Activated CD4-positive, alpha-beta T cell treated with anti-CD3 and anti-CD28 coated beads, Interleukin-2, amount 10 ng/mL, durations not matched to agents 24 days and 14 days (primary cell): Measurements from ENCODE around the gene TMEM31. TPM values are rescaled to one million over a fixed set of nuclear protein-coding genes. Genes with fewer than 3 reads are reported as not detected.

Source experiments
- DNase-seq: peaks from one replicate; pipeline ENCODE4 v3.0.0; 2022
- H3K27ac Mint-ChIP-seq: one replicate; pipeline ENCODE4 v1.8.0; 2022; ENCODE audit warnings: mild to moderate bottlenecking, mixed read lengths
- H3K27me3 Mint-ChIP-seq: one replicate; pipeline ENCODE4 v1.8.0; 2022; ENCODE audit warnings: mixed read lengths
- H3K36me3 Mint-ChIP-seq: one replicate; pipeline ENCODE4 v1.8.0; 2022; ENCODE audit warnings: low read depth, mild to moderate bottlenecking, mixed read lengths
- H3K4me1 Mint-ChIP-seq: one replicate; pipeline ENCODE4 v1.8.0; 2021; ENCODE audit warnings: mixed read lengths
- H3K4me3 Mint-ChIP-seq: one replicate; pipeline ENCODE4 v1.8.0; 2022; ENCODE audit warnings: mild to moderate bottlenecking, moderate library complexity, mixed read lengths
- H3K9me3 Mint-ChIP-seq: one replicate; pipeline ENCODE4 v1.8.0; 2021; ENCODE audit warnings: mixed read lengths
- intact Hi-C: fragments of 100-400 bp; cut with micrococcal nuclease; formaldehyde crosslinking; loops from one replicate; pipeline ENCODE4 v1.15.1; 2023
- total RNA-seq: library from RNA; stranded (reverse); gene quantifications from 2 replicates; pipeline ENCODE4 v1.2.3, GENCODE V29; 2022

TMEM31 gene
- total RNA-seq, 1 donor from 2014 or later, result not detected

DNA sequence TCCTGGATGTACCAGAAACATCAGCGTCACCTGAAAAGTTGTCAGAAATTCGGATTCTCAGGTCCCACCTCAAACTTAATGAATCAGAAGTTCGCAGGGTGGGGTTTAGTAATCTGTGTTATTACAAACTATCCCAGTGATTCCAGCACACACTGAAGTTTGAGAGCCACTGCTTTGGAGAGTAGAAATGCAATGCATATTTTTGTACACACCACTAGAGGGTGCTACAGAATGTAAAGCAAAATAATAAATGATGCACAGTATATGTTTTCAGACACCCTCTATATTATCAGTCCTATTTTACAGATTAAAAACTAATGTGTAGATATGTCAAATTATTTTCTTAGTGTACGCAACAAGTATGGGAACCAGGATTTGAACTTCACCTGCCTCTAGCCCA, 21.8 kb upstream of the TMEM31 start:
- Mint-ChIP-seq H3K4me1 (peaks cover 4% of the 10 kb centered on the region), H3K27me3 (no peaks in the 10 kb centered on the region), H3K27ac (no peak overlapping the region), H3K9me3 (no peaks in the 10 kb centered on the region), H3K36me3 (peaks cover 10% of the 10 kb centered on the region), H3K4me3 (no peak overlapping the region)
- intact Hi-C loops, result loop anchor here (1.0 to 5.0 kb wide), 6 partner anchors 62 to 423 kb away; partner anchors contain the start of genes RAB9B, TCEAL1 and ZCCHC18
- peak; percentile 58 for DNase-seq

DNA sequence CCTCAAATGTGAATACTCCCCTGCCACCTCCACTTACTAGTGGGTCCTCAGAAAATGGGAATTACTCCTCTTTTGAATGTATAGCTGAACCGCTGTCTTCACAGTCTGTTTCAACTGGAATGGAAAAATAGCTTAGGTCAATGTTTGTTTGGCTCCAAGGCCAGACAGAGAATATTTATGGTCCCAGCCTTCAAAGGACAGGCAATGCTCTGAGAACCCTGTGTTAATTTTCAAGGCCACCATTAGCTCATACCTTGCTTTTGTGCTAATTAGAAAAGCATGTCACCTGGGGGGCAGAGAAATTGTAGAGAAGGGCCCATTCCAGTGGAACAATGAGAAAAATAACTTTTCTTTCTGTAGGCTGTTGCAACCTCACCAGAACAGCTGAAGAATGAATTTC, 19.6 kb upstream of the TMEM31 start:
- DNase-seq, result no peak
- no peaks in the 10 kb centered on the region for H3K4me1 Mint-ChIP-seq
- no peaks in the 10 kb centered on the region for H3K9me3 Mint-ChIP-seq
- H3K27me3 Mint-ChIP-seq, result no peaks in the 10 kb centered on the region
- H3K36me3 Mint-ChIP-seq, result no peaks in the 10 kb centered on the region
- H3K4me3 Mint-ChIP-seq, result no peak overlapping the region
- H3K27ac Mint-ChIP-seq, result no peak overlapping the region
- intact Hi-C loops, result no loop called here

DNA sequence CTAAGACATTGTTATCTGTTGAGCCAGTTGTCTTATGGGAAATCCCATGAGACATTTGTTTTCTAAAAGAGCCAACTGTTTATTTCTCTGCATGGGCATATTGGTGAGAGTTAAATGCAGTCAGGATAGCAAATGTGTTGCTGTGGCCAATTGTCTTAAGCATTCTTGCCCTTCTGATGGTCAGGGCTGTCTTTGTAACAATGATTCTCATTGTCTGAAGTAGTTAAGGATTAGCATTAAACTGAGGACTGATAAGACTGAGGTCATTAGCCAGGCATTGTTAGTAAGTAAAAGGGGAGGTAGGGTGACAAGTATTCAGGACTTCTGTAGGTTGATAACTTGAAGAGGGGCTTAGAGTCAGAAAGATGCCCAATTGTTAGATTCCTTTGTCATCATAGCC, 13.0 kb upstream of the TMEM31 start:
- Mint-ChIP-seq H3K27me3 (peaks cover 10% of the 10 kb centered on the region), H3K4me1 (no peaks in the 10 kb centered on the region), H3K36me3 (no peaks in the 10 kb centered on the region), H3K27ac (no peak overlapping the region), H3K4me3 (no peak overlapping the region), H3K9me3 (no peaks in the 10 kb centered on the region)
- DNase-seq, result no peak
- intact Hi-C loops, result no loop called here

DNA sequence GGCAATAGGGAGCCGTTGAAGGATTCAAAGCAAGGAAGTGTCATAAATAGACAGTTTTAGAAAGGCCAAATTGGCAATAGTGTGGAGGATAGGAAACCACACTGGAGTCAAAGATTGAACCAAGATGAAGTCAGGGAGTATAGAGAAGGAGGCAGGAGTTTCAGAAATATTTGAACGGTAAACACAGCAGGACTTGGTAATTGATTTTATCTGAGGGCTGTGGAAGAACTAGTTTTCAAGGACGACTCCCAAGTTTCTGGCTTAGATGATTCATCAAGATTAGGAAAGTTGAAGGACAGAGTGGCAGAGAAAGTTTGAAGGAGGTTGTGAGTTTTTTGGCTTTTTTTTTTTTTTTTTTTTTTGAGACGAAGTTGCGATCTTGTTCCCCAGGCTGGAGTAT, 11.5 kb upstream of the TMEM31 start:
- no peaks in the 10 kb centered on the region for H3K36me3 Mint-ChIP-seq
- no peaks in the 10 kb centered on the region for H3K9me3 Mint-ChIP-seq
- no peak overlapping the region for H3K4me3 Mint-ChIP-seq
- H3K27ac Mint-ChIP-seq, result no peak overlapping the region
- no peaks in the 10 kb centered on the region for H3K4me1 Mint-ChIP-seq
- intact Hi-C loops, result no loop called here
- H3K27me3 Mint-ChIP-seq, result peaks cover 15% of the 10 kb centered on the region
- DNase-seq, result no peak

DNA sequence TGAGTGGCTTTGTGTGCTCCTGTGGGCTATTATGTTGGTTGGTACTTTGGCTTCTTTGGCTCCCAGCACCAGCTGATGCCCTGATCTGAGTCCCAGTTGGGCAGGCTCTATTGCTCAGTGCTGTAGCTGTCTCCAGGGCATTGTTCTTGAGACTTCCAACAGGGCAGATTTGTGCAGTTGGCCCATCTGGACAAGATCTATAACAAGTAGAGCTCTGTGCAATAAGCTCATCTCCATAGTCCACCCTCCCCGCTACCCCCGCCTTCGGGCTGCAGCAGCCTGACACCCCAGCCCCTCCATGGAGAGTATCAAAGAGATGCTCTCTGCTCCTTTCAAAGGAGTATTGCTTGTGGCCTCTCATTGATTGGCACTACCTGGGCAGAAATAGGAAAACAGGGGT, 5.8 kb upstream of the TMEM31 start:
- intact Hi-C loops, result no loop called here

DNA sequence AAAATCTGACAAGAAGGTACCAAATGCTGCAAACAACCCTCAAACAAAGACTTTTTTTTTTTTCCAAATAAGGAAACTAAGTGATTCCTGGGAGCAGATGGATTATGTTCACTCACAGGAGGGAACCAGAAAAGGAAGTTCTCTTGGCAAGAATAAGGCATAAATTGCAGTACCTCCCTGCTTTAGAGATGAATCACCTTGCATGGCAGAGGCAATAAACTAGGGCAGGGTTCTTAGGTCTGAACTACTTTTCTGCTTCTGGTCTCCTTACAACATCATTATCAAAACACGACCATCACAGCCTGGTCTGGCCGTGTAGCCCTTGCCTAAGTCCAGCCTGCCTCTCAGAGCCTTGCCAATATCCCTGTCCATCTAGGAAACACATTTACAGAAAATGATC, 6.3 kb downstream of the TMEM31 start:
- no peak overlapping the region for H3K4me3 Mint-ChIP-seq
- no peaks in the 10 kb centered on the region for H3K9me3 Mint-ChIP-seq
- H3K27ac Mint-ChIP-seq, result no peak overlapping the region
- H3K4me1 Mint-ChIP-seq, result no peaks in the 10 kb centered on the region
- no peak for DNase-seq
- intact Hi-C loops, result loop anchor here (10.0 kb wide), 1 partner anchor 182 kb away; no protein-coding TSS in a partner anchor
- no peaks in the 10 kb centered on the region for H3K36me3 Mint-ChIP-seq
- H3K27me3 Mint-ChIP-seq, result no peaks in the 10 kb centered on the region

More for the DNA sequence above, 5.8 kb upstream of the TMEM31 start:
- Mint-ChIP-seq H3K27ac (no peak overlapping the region), H3K27me3 (peaks cover 12% of the 10 kb centered on the region), H3K4me3 (no peak overlapping the region), H3K4me1 (no peaks in the 10 kb centered on the region), H3K9me3 (no peaks in the 10 kb centered on the region), H3K36me3 (no peaks in the 10 kb centered on the region)
- DNase-seq, result no peak

DNA sequence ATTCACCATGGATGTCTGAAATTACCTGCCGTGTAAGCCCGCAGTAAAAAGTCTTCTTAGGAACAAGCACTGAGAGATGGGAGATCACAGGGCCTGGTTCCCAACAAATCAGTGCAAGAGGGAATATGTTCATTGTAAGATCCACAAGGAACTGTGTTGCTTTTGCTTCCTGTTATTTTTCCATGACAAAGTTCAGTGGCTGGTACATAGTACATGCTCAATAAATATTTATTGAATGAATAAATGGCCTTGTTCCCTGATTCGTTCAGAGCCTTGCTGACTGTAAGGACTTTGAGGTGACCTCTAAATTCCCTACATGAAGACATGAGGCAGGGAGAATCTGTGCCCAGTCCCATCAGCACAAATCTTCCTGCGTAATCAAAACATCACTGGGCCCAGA, 7.4 kb downstream of the TMEM31 start:
- Mint-ChIP-seq H3K27me3 (no peaks in the 10 kb centered on the region), H3K36me3 (no peaks in the 10 kb centered on the region), H3K27ac (no peak overlapping the region), H3K4me3 (no peak overlapping the region), H3K4me1 (no peaks in the 10 kb centered on the region), H3K9me3 (no peaks in the 10 kb centered on the region)
- DNase-seq, result no peak
- intact Hi-C loops, result loop anchor here (10.0 kb wide), 1 partner anchor 183 kb away; no protein-coding TSS in a partner anchor

DNA sequence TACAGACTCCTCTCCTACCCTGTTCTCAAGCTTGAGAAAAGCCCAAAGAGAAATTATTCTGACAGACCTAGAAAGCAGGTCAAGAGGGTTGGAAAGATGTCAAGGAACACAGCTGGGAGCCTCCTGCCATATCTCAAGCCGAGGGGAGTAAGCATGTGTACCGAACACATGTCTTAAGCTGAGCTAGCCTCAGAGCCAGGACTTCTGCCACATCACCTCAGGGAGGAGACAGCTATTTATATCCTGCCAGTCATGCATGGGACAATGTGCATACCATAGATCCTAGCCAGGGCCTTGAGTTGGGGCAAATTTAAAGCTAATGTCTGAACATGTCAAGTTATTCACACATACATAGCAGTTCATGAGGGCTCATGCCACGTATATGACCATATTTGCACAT, 11.8 kb downstream of the TMEM31 start:
- Mint-ChIP-seq H3K9me3 (no peaks in the 10 kb centered on the region), H3K4me3 (no peak overlapping the region), H3K36me3 (no peaks in the 10 kb centered on the region), H3K27me3 (no peaks in the 10 kb centered on the region), H3K27ac (no peak overlapping the region), H3K4me1 (no peaks in the 10 kb centered on the region)
- intact Hi-C loops, result no loop called here
- DNase-seq, result no peak

DNA sequence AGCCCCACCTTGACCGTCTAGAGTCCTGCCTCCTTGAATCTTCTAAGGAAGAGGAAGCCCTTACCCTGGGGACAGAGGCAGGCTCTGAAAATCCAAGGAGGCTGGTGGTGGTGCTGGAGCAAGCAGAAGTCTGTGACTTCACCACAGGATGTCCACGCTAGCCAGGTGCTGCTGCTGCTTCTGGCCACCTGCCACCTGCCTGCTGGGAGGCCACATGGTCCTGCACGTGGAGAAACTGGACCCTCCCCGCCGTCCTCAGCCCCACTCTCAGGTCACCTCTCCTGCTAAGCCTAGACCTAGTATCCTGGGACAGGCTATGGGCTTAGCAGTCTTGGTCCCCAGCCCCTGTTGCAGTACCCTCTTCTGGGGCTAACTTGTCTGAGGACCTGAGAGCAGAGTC, 15.8 kb downstream of the TMEM31 start:
- no peaks in the 10 kb centered on the region for H3K27me3 Mint-ChIP-seq
- intact Hi-C loops, result no loop called here
- no peak for DNase-seq
- no peak overlapping the region for H3K27ac Mint-ChIP-seq
- H3K36me3 Mint-ChIP-seq, result no peaks in the 10 kb centered on the region
- no peak overlapping the region for H3K4me3 Mint-ChIP-seq
- H3K4me1 Mint-ChIP-seq, result no peaks in the 10 kb centered on the region
- H3K9me3 Mint-ChIP-seq, result no peaks in the 10 kb centered on the region

DNA sequence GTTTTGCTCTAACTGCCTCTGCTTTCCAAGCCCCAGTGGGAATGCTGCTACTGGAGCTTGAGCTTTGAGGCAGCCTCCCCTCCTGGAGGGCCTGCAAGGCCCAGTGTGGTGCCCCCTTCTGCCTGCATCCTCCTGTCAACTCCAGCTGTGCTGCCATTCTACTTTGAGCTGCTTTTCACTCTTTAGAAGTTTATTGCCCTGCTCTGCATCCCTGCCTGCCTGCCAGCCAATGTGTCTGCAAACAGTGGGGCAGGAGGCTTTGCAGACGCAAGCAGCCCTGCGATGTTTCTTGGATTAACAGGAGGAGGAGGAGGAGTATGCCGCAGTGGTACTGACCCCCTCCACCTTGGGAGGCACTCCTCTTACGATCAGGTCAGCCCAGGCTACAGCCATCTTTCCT, 16.4 kb downstream of the TMEM31 start:
- no peaks in the 10 kb centered on the region for H3K9me3 Mint-ChIP-seq
- intact Hi-C loops, result no loop called here
- no peak overlapping the region for H3K4me3 Mint-ChIP-seq
- peaks cover 2% of the 10 kb centered on the region for H3K27me3 Mint-ChIP-seq
- no peaks in the 10 kb centered on the region for H3K4me1 Mint-ChIP-seq
- no peak for DNase-seq
- no peaks in the 10 kb centered on the region for H3K36me3 Mint-ChIP-seq
- no peak overlapping the region for H3K27ac Mint-ChIP-seq

DNA sequence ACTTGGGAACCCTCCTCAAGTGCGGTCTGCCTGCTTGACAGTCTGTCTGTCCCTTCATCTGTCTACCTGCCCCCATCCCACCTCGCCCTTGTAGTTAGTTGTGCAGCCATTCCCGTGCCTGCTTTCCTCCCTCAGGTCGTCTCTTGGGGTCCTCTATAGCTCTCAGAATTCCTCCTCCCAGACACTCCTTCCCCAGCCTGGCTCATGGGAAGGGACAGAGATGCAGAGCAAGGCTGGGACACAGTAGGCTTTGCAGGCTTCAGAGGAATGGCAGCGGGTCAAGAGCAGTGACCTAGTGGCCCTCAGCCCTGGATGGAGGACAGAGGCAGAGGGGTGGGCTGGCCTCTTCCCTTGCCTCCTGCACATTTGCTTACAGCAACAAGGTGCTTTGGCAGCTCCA, 18.3 kb downstream of the TMEM31 start:
- intact Hi-C loops, result no loop called here
- H3K4me1 Mint-ChIP-seq, result no peaks in the 10 kb centered on the region
- H3K9me3 Mint-ChIP-seq, result no peaks in the 10 kb centered on the region
- DNase-seq, result no peak
- H3K4me3 Mint-ChIP-seq, result no peak overlapping the region
- no peak overlapping the region for H3K27ac Mint-ChIP-seq
- H3K36me3 Mint-ChIP-seq, result no peaks in the 10 kb centered on the region
- H3K27me3 Mint-ChIP-seq, result peaks cover 2% of the 10 kb centered on the region

DNA sequence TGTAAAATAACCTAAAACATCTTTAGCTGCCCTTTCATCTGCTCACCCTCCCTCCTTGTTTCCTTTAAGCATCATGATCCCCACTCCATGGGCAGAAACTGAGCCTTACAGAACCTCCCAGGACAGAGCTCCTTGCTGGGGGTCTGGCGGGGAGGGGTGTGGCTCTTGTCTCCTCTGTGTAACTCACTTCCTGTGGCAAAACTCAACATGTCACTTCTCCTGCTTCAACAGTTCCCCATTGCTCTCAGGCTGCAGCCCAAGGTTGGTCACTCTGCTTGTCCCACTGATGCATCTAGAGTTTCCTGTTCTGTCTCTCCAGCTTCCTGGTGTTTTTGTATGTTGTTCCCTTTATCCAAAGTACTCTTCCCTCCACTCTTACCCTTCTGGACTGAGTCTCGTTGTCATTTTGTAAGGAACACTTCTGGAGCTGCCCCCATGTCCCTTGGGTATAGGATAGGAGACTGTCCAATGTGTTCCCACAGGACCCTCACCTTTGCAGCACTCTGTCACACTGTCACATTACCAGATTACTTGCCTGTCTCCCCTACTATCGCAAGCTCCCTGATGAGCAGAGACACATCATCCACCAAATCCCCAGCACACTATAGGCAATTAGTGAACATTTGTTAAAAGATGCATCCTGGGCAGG, 19.6 kb downstream of the TMEM31 start:
- intact Hi-C loops, result no loop called here
- H3K27me3 Mint-ChIP-seq, result peaks cover 2% of the 10 kb centered on the region
- DNase-seq, result no peak
- no peak overlapping the region for H3K27ac Mint-ChIP-seq
- H3K9me3 Mint-ChIP-seq, result no peaks in the 10 kb centered on the region
- H3K4me1 Mint-ChIP-seq, result peaks cover 3% of the 10 kb centered on the region
- H3K36me3 Mint-ChIP-seq, result no peaks in the 10 kb centered on the region
- no peak overlapping the region for H3K4me3 Mint-ChIP-seq

DNA sequence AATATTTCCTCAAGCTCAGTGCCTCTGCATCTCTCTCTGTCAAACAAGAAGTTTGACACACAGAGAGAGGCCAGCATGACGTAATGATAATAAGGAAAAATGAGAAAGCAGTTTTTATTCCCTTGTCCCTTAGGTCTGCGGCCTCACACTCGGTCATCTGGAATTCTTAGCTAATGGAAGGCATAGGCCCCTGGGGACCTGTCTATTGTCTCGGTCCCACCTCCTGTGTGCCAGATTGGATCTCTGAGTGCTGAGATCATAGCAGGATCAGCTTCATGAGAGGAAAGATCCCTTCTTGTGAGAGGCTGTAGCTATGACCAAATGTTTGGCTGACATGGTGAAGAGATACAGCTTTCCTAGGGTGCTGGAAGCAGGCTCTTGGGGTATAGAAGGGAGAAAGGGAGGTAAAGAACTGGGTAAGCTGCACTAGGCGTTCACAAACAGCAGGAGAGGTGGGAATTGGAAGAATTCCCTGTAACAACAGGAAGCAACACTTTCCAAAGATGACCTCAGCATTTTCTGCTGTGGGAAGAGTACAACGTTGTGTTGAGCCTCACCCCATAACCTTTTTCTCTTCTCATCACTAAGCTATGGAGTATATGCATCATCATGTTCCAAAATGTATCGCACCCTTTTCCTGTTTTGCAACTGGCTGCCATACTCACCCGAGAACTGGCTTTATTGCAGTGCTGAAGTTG, 20.2 kb downstream of the TMEM31 start:
- no peak for DNase-seq
- Mint-ChIP-seq H3K9me3 (no peaks in the 10 kb centered on the region), H3K27me3 (peaks cover 2% of the 10 kb centered on the region), H3K4me1 (peaks cover 3% of the 10 kb centered on the region), H3K4me3 (no peak overlapping the region), H3K36me3 (no peaks in the 10 kb centered on the region), H3K27ac (no peak overlapping the region)
- intact Hi-C loops, result no loop called here

DNA sequence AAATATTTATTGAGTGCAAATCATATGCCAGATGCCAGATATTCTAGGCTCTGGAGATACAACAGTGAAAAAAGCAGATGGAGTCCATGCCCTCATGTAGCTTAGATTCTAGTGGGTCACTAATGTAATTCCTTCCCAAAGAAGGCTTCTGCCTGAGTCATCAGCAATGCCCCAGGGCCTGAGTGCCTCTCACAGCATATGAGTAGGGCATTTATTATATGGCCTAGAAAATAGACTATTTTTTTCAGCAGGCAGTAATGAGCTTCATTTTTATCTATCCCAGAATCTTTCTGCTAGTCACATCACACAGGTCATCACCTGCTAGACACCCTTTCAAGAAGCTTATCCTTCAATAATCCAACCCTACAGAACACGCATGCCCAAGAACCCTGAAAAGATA, 22.3 kb downstream of the TMEM31 start:
- Mint-ChIP-seq H3K36me3 (no peaks in the 10 kb centered on the region), H3K4me1 (peaks cover 3% of the 10 kb centered on the region), H3K9me3 (no peaks in the 10 kb centered on the region), H3K27ac (no peak overlapping the region), H3K27me3 (peaks cover 2% of the 10 kb centered on the region), H3K4me3 (no peak overlapping the region)
- intact Hi-C loops, result no loop called here
- no peak for DNase-seq
